ENCODE data around the gene RAB28. TPM values are rescaled to one million over a fixed set of nuclear protein-coding genes. Genes with fewer than 3 reads are reported as not detected.

RAB28 gene
- polyA plus RNA-seq, 1 donor (not counting 4 experiments of a cell fraction or from before 2014, with no cell fraction given): 19.7 TPM

DNA sequence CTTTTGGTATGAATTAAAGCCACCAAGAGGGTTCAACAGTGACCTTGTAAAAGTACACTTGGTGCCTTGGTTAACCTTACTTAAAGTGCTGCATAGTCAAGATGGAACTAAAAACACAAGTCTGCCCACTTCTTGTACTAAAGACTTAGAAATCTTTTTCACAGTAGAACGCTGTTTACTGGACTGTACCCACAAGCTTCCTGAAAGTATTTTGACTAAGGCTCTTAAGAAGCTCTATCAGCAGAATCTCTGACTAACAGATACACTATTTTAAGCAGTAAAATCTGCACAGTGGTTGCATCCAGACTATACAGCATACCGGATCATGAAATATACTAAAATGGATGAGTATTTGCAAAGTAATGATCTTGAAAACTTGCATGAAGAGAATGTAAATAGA is 7.2 kb downstream of the RAB28 start:
- H3K9me1 ChIP-seq (ENCODE audit: control insufficient read depth, extremely low read depth, insufficient read depth, low read length): no peaks in the 10 kb centered on the region
- no peak overlapping the region for H3K9ac ChIP-seq (ENCODE audit: control insufficient read depth, extremely low read depth, insufficient read depth, low read length)
- no peak overlapping the region for H2AFZ ChIP-seq (ENCODE audit: control insufficient read depth, low read length)
- TF ChIP-seq EZH2 (IDR thresholded peaks at IDR 0.05; ENCODE audit: low read length): no peak
- TF ChIP-seq, protein P1, sequence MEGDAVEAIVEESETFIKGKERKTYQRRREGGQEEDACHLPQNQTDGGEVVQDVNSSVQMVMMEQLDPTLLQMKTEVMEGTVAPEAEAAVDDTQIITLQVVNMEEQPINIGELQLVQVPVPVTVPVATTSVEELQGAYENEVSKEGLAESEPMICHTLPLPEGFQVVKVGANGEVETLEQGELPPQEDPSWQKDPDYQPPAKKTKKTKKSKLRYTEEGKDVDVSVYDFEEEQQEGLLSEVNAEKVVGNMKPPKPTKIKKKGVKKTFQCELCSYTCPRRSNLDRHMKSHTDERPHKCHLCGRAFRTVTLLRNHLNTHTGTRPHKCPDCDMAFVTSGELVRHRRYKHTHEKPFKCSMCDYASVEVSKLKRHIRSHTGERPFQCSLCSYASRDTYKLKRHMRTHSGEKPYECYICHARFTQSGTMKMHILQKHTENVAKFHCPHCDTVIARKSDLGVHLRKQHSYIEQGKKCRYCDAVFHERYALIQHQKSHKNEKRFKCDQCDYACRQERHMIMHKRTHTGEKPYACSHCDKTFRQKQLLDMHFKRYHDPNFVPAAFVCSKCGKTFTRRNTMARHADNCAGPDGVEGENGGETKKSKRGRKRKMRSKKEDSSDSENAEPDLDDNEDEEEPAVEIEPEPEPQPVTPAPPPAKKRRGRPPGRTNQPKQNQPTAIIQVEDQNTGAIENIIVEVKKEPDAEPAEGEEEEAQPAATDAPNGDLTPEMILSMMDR (optimal IDR thresholded peaks at IDR 0.05 in 1 of 3, IDR thresholded peaks at IDR 0.05 in 1 of 3, conservative IDR thresholded peaks at IDR 0.05 in 1 of 3; ENCODE audit: extremely low read depth in 1 of 3, insufficient read depth in 2 of 3, low read length in 3 of 3): no peak
- no peaks in the 10 kb centered on the region for H4K20me1 ChIP-seq (ENCODE audit: control insufficient read depth, extremely low read depth, insufficient read depth, low read length)
- H3K4me2 ChIP-seq (ENCODE audit: control insufficient read depth, extremely low read depth, insufficient read depth, low read depth, low read length): no peak overlapping the region
- peaks cover 14% of the 10 kb centered on the region for H3K79me2 ChIP-seq (ENCODE audit: control insufficient read depth, insufficient read depth, low read length)
- DNase-seq (ENCODE audit: low read depth, low spot score): no peak
- H3K9me3 ChIP-seq (ENCODE audit: control insufficient read depth, low read depth, low read length): no peaks in the 10 kb centered on the region
- FAIRE-seq: no peak
- no peaks in the 10 kb centered on the region for H3K36me3 ChIP-seq (ENCODE audit: control insufficient read depth in 2 of 2, extremely low read depth in 1 of 2, insufficient read depth in 2 of 2, low read length in 2 of 2)
- H3K27ac ChIP-seq (ENCODE audit: control insufficient read depth, insufficient read depth, low read length): no peak overlapping the region
- dilution Hi-C loops (cut with MboI; ENCODE audit: extremely low pct_ligation_motif_present, low sequenced_read_pairs): no loop called here
- H3K4me1 ChIP-seq (ENCODE audit: control insufficient read depth, extremely low read depth, insufficient read depth, low read length): peaks cover 3% of the 10 kb centered on the region
- no peak overlapping the region for H3K4me3 ChIP-seq (ENCODE audit: control insufficient read depth in 2 of 3, extremely low read depth in 1 of 3, insufficient read depth in 2 of 3, low read depth in 1 of 3, low read length in 3 of 3)
- H3K27me3 ChIP-seq (ENCODE audit: control insufficient read depth, extremely low read depth, insufficient read depth, low read length): no peaks in the 10 kb centered on the region

DNA sequence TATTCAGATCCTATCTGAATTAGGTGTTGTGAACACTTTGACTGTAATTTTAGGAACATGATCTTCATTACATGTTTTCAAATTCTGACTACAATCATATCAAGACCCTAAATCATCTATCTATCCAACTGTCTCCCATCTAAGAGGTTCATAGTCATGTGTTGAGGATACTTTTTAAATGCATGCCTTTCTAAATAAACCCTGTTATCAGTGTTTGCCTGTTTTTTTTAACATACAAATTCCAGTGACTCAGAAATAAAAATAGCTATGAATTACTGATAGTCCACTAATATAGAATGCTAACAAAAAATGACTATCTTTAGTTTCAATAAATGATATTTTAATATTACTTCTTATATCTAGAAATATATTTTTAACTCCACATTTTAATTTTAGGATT is 8.0 kb downstream of the RAB28 start:
- TF ChIP-seq, protein P1 (optimal IDR thresholded peaks at IDR 0.05 in 1 of 3, IDR thresholded peaks at IDR 0.05 in 1 of 3, conservative IDR thresholded peaks at IDR 0.05 in 1 of 3; ENCODE audit: extremely low read depth in 1 of 3, insufficient read depth in 2 of 3, low read length in 3 of 3): no peak
- no peak for TF ChIP-seq EZH2 (IDR thresholded peaks at IDR 0.05; ENCODE audit: low read length)
- Histone ChIP-seq H3K9me1 (ENCODE audit: control insufficient read depth, extremely low read depth, insufficient read depth, low read length) (no peaks in the 10 kb centered on the region), H3K27ac (ENCODE audit: control insufficient read depth, insufficient read depth, low read length) (no peak overlapping the region), H3K4me2 (ENCODE audit: control insufficient read depth, extremely low read depth, insufficient read depth, low read depth, low read length) (no peak overlapping the region), H4K20me1 (ENCODE audit: control insufficient read depth, extremely low read depth, insufficient read depth, low read length) (no peaks in the 10 kb centered on the region), H3K9me3 (ENCODE audit: control insufficient read depth, low read depth, low read length) (no peaks in the 10 kb centered on the region), H3K36me3 (ENCODE audit: control insufficient read depth in 2 of 2, extremely low read depth in 1 of 2, insufficient read depth in 2 of 2, low read length in 2 of 2) (no peaks in the 10 kb centered on the region), H3K79me2 (ENCODE audit: control insufficient read depth, insufficient read depth, low read length) (peaks cover 10% of the 10 kb centered on the region), H2AFZ (ENCODE audit: control insufficient read depth, low read length) (no peak overlapping the region), H3K4me1 (ENCODE audit: control insufficient read depth, extremely low read depth, insufficient read depth, low read length) (no peaks in the 10 kb centered on the region), H3K4me3 (ENCODE audit: control insufficient read depth in 2 of 3, extremely low read depth in 1 of 3, insufficient read depth in 2 of 3, low read depth in 1 of 3, low read length in 3 of 3) (no peak overlapping the region), H3K9ac (ENCODE audit: control insufficient read depth, extremely low read depth, insufficient read depth, low read length) (no peak overlapping the region), H3K27me3 (ENCODE audit: control insufficient read depth, extremely low read depth, insufficient read depth, low read length) (no peaks in the 10 kb centered on the region)
- FAIRE-seq: no peak
- no peak for DNase-seq (ENCODE audit: low read depth, low spot score)
- dilution Hi-C loops (cut with MboI; ENCODE audit: extremely low pct_ligation_motif_present, low sequenced_read_pairs): no loop called here
